ENCODE data around the gene MRNIP.

Gene MRNIP

GRCh38 chr5:179869101-179869500, 10.5 kb upstream of the MRNIP start:
- Histone ChIP-seq H2AK5ac (ENCODE audit: low read length) (no peak overlapping the region), H2AFZ (ENCODE audit: insufficient read depth, low read length, poor library complexity) (no peak overlapping the region), H3K79me1 (ENCODE audit: low read length) (no peaks in the 10 kb centered on the region), H3K36me3 (ENCODE audit: control insufficient read depth in 1 of 2, insufficient read depth in 2 of 2, low read length in 2 of 2) (peaks cover 75 to 82% of the 10 kb centered on the region in 2 experiments), H3K23ac (ENCODE audit: low read length) (no peak overlapping the region), H3K9me3 (ENCODE audit: insufficient read depth, low read depth, low read length) (peaks cover 3% of the 10 kb centered on the region), H4K91ac (ENCODE audit: low read depth, low read length) (no peak overlapping the region), H3K18ac (ENCODE audit: low read length) (no peak overlapping the region), H3K27me3 (ENCODE audit: insufficient read depth, low read length) (no peaks in the 10 kb centered on the region), H3K9ac (ENCODE audit: low read length) (no peak overlapping the region), H2BK120ac (ENCODE audit: insufficient read depth, low read length, poor library complexity) (no peak overlapping the region), H3K27ac (ENCODE audit: low read depth, low read length) (no peak overlapping the region), H3K79me2 (ENCODE audit: control insufficient read depth, insufficient read depth, low read length, poor library complexity) (no peaks in the 10 kb centered on the region), H3K14ac (ENCODE audit: low read length) (no peak overlapping the region), H2BK12ac (ENCODE audit: low read length) (no peak overlapping the region), H3K4me1 (ENCODE audit: control insufficient read depth in 1 of 2, insufficient read depth in 2 of 2, low read length in 2 of 2) (no peaks in the 10 kb centered on the region), H3K4ac (ENCODE audit: low read depth, low read length) (no peak overlapping the region), H3K4me2 (ENCODE audit: low read length) (no peak overlapping the region), H4K8ac (ENCODE audit: low read depth, low read length) (no peak overlapping the region), H3K4me3 (ENCODE audit: low read depth, low read length) (no peak overlapping the region), H2BK5ac (ENCODE audit: low read depth, low read length, poor library complexity) (no peak overlapping the region), H4K12ac (ENCODE audit: low read depth, low read length) (no peak overlapping the region)
- no peak for DNase-seq
- no CpG with 5 or more reads among the region's 5 CpGs for WGBS (ENCODE audit: extremely low coverage, insufficient coverage, insufficient read length)

- Histone ChIP-seq H3K18ac (ENCODE audit: low read length) (no peak overlapping the region), H4K12ac (ENCODE audit: low read depth, low read length) (no peak overlapping the region), H3K14ac (ENCODE audit: low read length) (no peak overlapping the region), H3K4me1 (ENCODE audit: control insufficient read depth in 1 of 2, insufficient read depth in 2 of 2, low read length in 2 of 2) (no peaks in the 10 kb centered on the region), H3K9ac (ENCODE audit: low read length) (no peak overlapping the region), H2AFZ (ENCODE audit: insufficient read depth, low read length, poor library complexity) (no peak overlapping the region), H3K27me3 (ENCODE audit: insufficient read depth, low read length) (no peaks in the 10 kb centered on the region), H4K8ac (ENCODE audit: low read depth, low read length) (no peak overlapping the region), H2BK5ac (ENCODE audit: low read depth, low read length, poor library complexity) (no peak overlapping the region), H3K79me1 (ENCODE audit: low read length) (no peaks in the 10 kb centered on the region), H4K91ac (ENCODE audit: low read depth, low read length) (no peak overlapping the region), H3K36me3 (ENCODE audit: control insufficient read depth in 1 of 2, insufficient read depth in 2 of 2, low read length in 2 of 2) (peaks cover 76 to 82% of the 10 kb centered on the region in 2 experiments), H2BK120ac (ENCODE audit: insufficient read depth, low read length, poor library complexity) (no peak overlapping the region), H3K9me3 (ENCODE audit: insufficient read depth, low read depth, low read length) (peaks cover 3% of the 10 kb centered on the region), H2AK5ac (ENCODE audit: low read length) (no peak overlapping the region), H2BK12ac (ENCODE audit: low read length) (no peak overlapping the region), H3K4me2 (ENCODE audit: low read length) (no peak overlapping the region), H3K79me2 (ENCODE audit: control insufficient read depth, insufficient read depth, low read length, poor library complexity) (no peaks in the 10 kb centered on the region), H3K27ac (ENCODE audit: low read depth, low read length) (no peak overlapping the region), H3K23ac (ENCODE audit: low read length) (no peak overlapping the region), H3K4ac (ENCODE audit: low read depth, low read length) (no peak overlapping the region), H3K4me3 (ENCODE audit: low read depth, low read length) (no peak overlapping the region)
- DNase-seq, result no peak
- WGBS (ENCODE audit: extremely low coverage, insufficient coverage, insufficient read length), result no CpG with 5 or more reads among the region's 14 CpGs
These were observed 9.9 kb upstream of the MRNIP start for GRCh38 chr5:179868541-179868940.

GRCh38 chr5:179867476-179867875, 8.9 kb upstream of the MRNIP start:
- Histone ChIP-seq H3K4me3 (ENCODE audit: low read depth, low read length) (no peak overlapping the region), H4K91ac (ENCODE audit: low read depth, low read length) (no peak overlapping the region), H2BK12ac (ENCODE audit: low read length) (no peak overlapping the region), H3K4me1 (ENCODE audit: control insufficient read depth in 1 of 2, insufficient read depth in 2 of 2, low read length in 2 of 2) (no peaks in the 10 kb centered on the region), H4K8ac (ENCODE audit: low read depth, low read length) (no peak overlapping the region), H3K18ac (ENCODE audit: low read length) (no peak overlapping the region), H3K27ac (ENCODE audit: low read depth, low read length) (no peak overlapping the region), H4K12ac (ENCODE audit: low read depth, low read length) (no peak overlapping the region), H3K27me3 (ENCODE audit: insufficient read depth, low read length) (no peaks in the 10 kb centered on the region), H2BK5ac (ENCODE audit: low read depth, low read length, poor library complexity) (no peak overlapping the region), H2BK120ac (ENCODE audit: insufficient read depth, low read length, poor library complexity) (no peak overlapping the region), H3K14ac (ENCODE audit: low read length) (no peak overlapping the region), H3K4me2 (ENCODE audit: low read length) (no peak overlapping the region), H2AFZ (ENCODE audit: insufficient read depth, low read length, poor library complexity) (no peak overlapping the region), H2AK5ac (ENCODE audit: low read length) (no peak overlapping the region), H3K9ac (ENCODE audit: low read length) (no peak overlapping the region), H3K36me3 (ENCODE audit: control insufficient read depth in 1 of 2, insufficient read depth in 2 of 2, low read length in 2 of 2) (peaks cover 75 to 82% of the 10 kb centered on the region in 2 experiments), H3K4ac (ENCODE audit: low read depth, low read length) (no peak overlapping the region), H3K79me1 (ENCODE audit: low read length) (no peaks in the 10 kb centered on the region), H3K79me2 (ENCODE audit: control insufficient read depth, insufficient read depth, low read length, poor library complexity) (no peaks in the 10 kb centered on the region), H3K9me3 (ENCODE audit: insufficient read depth, low read depth, low read length) (peaks cover 9% of the 10 kb centered on the region), H3K23ac (ENCODE audit: low read length) (no peak overlapping the region)
- no peak for DNase-seq
- WGBS (ENCODE audit: extremely low coverage, insufficient coverage, insufficient read length), result no CpG with 5 or more reads among the region's 11 CpGs

- no peak overlapping the region for H3K9ac ChIP-seq (ENCODE audit: low read length)
- H3K18ac ChIP-seq (ENCODE audit: low read length), result no peak overlapping the region
- H3K79me1 ChIP-seq (ENCODE audit: low read length), result no peaks in the 10 kb centered on the region
- DNase-seq, result no peak
- H3K27me3 ChIP-seq (ENCODE audit: insufficient read depth, low read length), result no peaks in the 10 kb centered on the region
- H3K4me3 ChIP-seq (ENCODE audit: low read depth, low read length), result no peak overlapping the region
- no peak overlapping the region for H4K12ac ChIP-seq (ENCODE audit: low read depth, low read length)
- H3K27ac ChIP-seq (ENCODE audit: low read depth, low read length), result no peak overlapping the region
- H3K23ac ChIP-seq (ENCODE audit: low read length), result no peak overlapping the region
- H3K14ac ChIP-seq (ENCODE audit: low read length), result no peak overlapping the region
- peaks cover 13% of the 10 kb centered on the region for H3K9me3 ChIP-seq (ENCODE audit: insufficient read depth, low read depth, low read length)
- H3K36me3 ChIP-seq (ENCODE audit: control insufficient read depth in 1 of 2, insufficient read depth in 2 of 2, low read length in 2 of 2), result peaks cover 75 to 82% of the 10 kb centered on the region in 2 experiments
- no peaks in the 10 kb centered on the region for H3K79me2 ChIP-seq (ENCODE audit: control insufficient read depth, insufficient read depth, low read length, poor library complexity)
- H2AFZ ChIP-seq (ENCODE audit: insufficient read depth, low read length, poor library complexity), result no peak overlapping the region
- H3K4ac ChIP-seq (ENCODE audit: low read depth, low read length), result no peak overlapping the region
- no peak overlapping the region for H2AK5ac ChIP-seq (ENCODE audit: low read length)
- H2BK120ac ChIP-seq (ENCODE audit: insufficient read depth, low read length, poor library complexity), result no peak overlapping the region
- no peak overlapping the region for H4K91ac ChIP-seq (ENCODE audit: low read depth, low read length)
- H3K4me1 ChIP-seq (ENCODE audit: control insufficient read depth in 1 of 2, insufficient read depth in 2 of 2, low read length in 2 of 2), result no peaks in the 10 kb centered on the region
- H4K8ac ChIP-seq (ENCODE audit: low read depth, low read length), result no peak overlapping the region
- H2BK12ac ChIP-seq (ENCODE audit: low read length), result no peak overlapping the region
- no CpG with 5 or more reads among the region's 6 CpGs for WGBS (ENCODE audit: extremely low coverage, insufficient coverage, insufficient read length)
- no peak overlapping the region for H2BK5ac ChIP-seq (ENCODE audit: low read depth, low read length, poor library complexity)
- no peak overlapping the region for H3K4me2 ChIP-seq (ENCODE audit: low read length)
These were observed 8.5 kb upstream of the MRNIP start for GRCh38 chr5:179867079-179867465.

Data from trophoblast cell (in vitro differentiated cells and primary cell).